ENCODE data around the gene ZFR.
"Not testable (repeated sequence)": the region's sequence is repeated elsewhere in the genome, so short reads cannot be mapped to it uniquely, and the experiment has no call there.

ZFR gene

GRCh38 chr5:32358611-32359010 is 85.9 kb downstream of the ZFR start:
- DNase-seq (ENCODE audit: low read depth in 2 of 2) = no peak

- DNase-seq (ENCODE audit: low read depth in 2 of 2) = no peak
Measured at GRCh38 chr5:32357658-32358057, 86.9 kb downstream of the ZFR start.

- no peak for DNase-seq (ENCODE audit: low read depth in 2 of 2)
Measured at GRCh38 chr5:32355686-32356085, 88.9 kb downstream of the ZFR start.

GRCh38 chr5:32353420-32353819 is 91.1 kb downstream of the ZFR start:
- DNase-seq (ENCODE audit: low read depth in 2 of 2) = no peak

GRCh38 chr5:32352685-32353084 is 91.9 kb downstream of the ZFR start:
- DNase-seq (ENCODE audit: low read depth in 2 of 2) = no peak

GRCh38 chr5:32346869-32347268 is 97.7 kb downstream of the ZFR start:
- no peak for DNase-seq (ENCODE audit: low read depth in 2 of 2)

- no peak for DNase-seq (ENCODE audit: low read depth in 2 of 2)
Measured at GRCh38 chr5:32343058-32343672, 101.4 kb downstream of the ZFR start.

GRCh38 chr5:32342656-32343055 is 101.9 kb downstream of the ZFR start:
- DNase-seq (ENCODE audit: low read depth in 2 of 2) = no peak

- no peak for DNase-seq (ENCODE audit: low read depth in 2 of 2)
Measured at GRCh38 chr5:32339878-32340277, 104.7 kb downstream of the ZFR start.

- DNase-seq (ENCODE audit: low read depth in 2 of 2) = no peak
Measured at GRCh38 chr5:32339198-32339597, 105.3 kb downstream of the ZFR start.

- DNase-seq (ENCODE audit: low read depth in 2 of 2) = no peak
Measured at GRCh38 chr5:32332966-32333365, 111.6 kb downstream of the ZFR start.

GRCh38 chr5:32332361-32332760 is 112.2 kb downstream of the ZFR start:
- no peak for DNase-seq (ENCODE audit: low read depth in 2 of 2)

- no peak for DNase-seq (ENCODE audit: low read depth in 2 of 2)
Measured at GRCh38 chr5:32331935-32332274, 112.6 kb downstream of the ZFR start.

- no peak for DNase-seq (ENCODE audit: low read depth in 2 of 2)
Measured at GRCh38 chr5:32331217-32331934, 113.2 kb downstream of the ZFR start.

GRCh38 chr5:32330126-32330971 is 114.2 kb downstream of the ZFR start:
- DNase-seq (ENCODE audit: low read depth in 2 of 2) = no peak

- DNase-seq (ENCODE audit: low read depth in 2 of 2) = peak; percentile 23 to 32
Measured at GRCh38 chr5:32329395-32329834, 115.1 kb downstream of the ZFR start.

GRCh38 chr5:32326216-32326772 is 118.2 kb downstream of the ZFR start:
- DNase-seq (ENCODE audit: low read depth in 2 of 2) = no peak

GRCh38 chr5:32325616-32326015 is 118.9 kb downstream of the ZFR start:
- DNase-seq (ENCODE audit: low read depth in 2 of 2) = no peak

- no peak for DNase-seq (ENCODE audit: low read depth in 2 of 2)
Measured at GRCh38 chr5:32325062-32325461, 119.5 kb downstream of the ZFR start.

GRCh38 chr5:32323741-32324140 is 120.8 kb downstream of the ZFR start:
- DNase-seq (ENCODE audit: low read depth in 2 of 2) = no peak

GRCh38 chr5:32322882-32323281 is 121.7 kb downstream of the ZFR start:
- no peak for DNase-seq (ENCODE audit: low read depth in 2 of 2)

- not testable (repeated sequence) for DNase-seq (ENCODE audit: low read depth in 2 of 2)
Measured at GRCh38 chr5:32321787-32322186, 122.8 kb downstream of the ZFR start.

Data from stimulated activated CD8-positive, alpha-beta memory T cell treated with anti-CD3 and anti-CD28 coated beads, Interleukin-2, amount 100 ng/mL, for 48 hours (primary cell).